ENCODE data around the gene NARF. TPM values are rescaled to one million over a fixed set of nuclear protein-coding genes. Genes with fewer than 3 reads are reported as not detected.

The NARF gene
- total RNA-seq, 1 donor from 2014 or later, result 62.6 TPM

- peak in 1 of 2 donors; percentile 79 for DNase-seq (ENCODE audit: extremely low spot score in 2 of 2)
- H3K4me3 ChIP-seq, result no peak overlapping the region
- TF ChIP-seq POLR2AphosphoS5 (IDR thresholded peaks at IDR 0.05; ENCODE audit: insufficient read depth in 1 of 2, low read depth in 1 of 2), result no peak
- no peak for TF ChIP-seq CTCF (IDR thresholded peaks at IDR 0.05)
- no peak for TF ChIP-seq POLR2A (IDR thresholded peaks at IDR 0.05)
- peaks cover 47% of the 10 kb centered on the region for H3K4me1 ChIP-seq
- H3K27me3 ChIP-seq, result no peaks in the 10 kb centered on the region
- H3K36me3 ChIP-seq, result peaks cover 0 to 2% of the 10 kb centered on the region in 2 donors
- no peaks in the 10 kb centered on the region for H3K9me3 ChIP-seq
- no peak overlapping the region for H3K27ac ChIP-seq
- intact Hi-C loops (cut with DNase I), result loop anchor here (2.0 to 10.0 kb wide), 3 partner anchors 52 to 138 kb away; partner anchors contain the start of genes HEXD, OGFOD3 and TEX19
Measured at GRCh38 chr17:82492643-82493225, 34.2 kb downstream of the NARF start.

GRCh38 chr17:82493226-82493781, 34.8 kb downstream of the NARF start:
- peak in 1 of 2 donors; percentile 80 for DNase-seq (ENCODE audit: extremely low spot score in 2 of 2)
- intact Hi-C loops (cut with DNase I), result loop anchor here (2.0 to 10.0 kb wide), 3 partner anchors 51 to 139 kb away; partner anchors contain the start of genes HEXD, OGFOD3 and TEX19
- TF ChIP-seq CTCF (IDR thresholded peaks at IDR 0.05), result no peak
- TF ChIP-seq POLR2AphosphoS5 (IDR thresholded peaks at IDR 0.05; ENCODE audit: insufficient read depth in 1 of 2, low read depth in 1 of 2), result no peak
- no peak for TF ChIP-seq POLR2A (IDR thresholded peaks at IDR 0.05)
- H3K9me3 ChIP-seq, result no peaks in the 10 kb centered on the region
- H3K4me3 ChIP-seq, result no peak overlapping the region
- H3K36me3 ChIP-seq, result no peaks in the 10 kb centered on the region
- no peak overlapping the region for H3K27ac ChIP-seq
- H3K4me1 ChIP-seq, result peaks cover 52% of the 10 kb centered on the region
- H3K27me3 ChIP-seq, result no peaks in the 10 kb centered on the region

GRCh38 chr17:82494236-82495055, 35.9 kb downstream of the NARF start:
- Histone ChIP-seq H3K4me1 (peaks cover 50% of the 10 kb centered on the region), H3K27me3 (no peaks in the 10 kb centered on the region), H3K27ac (peak overlapping the region; percentile 54), H3K36me3 (no peaks in the 10 kb centered on the region), H3K4me3 (no peak overlapping the region), H3K9me3 (no peaks in the 10 kb centered on the region)
- intact Hi-C loops (cut with DNase I), result loop anchor here (5.0 to 10.0 kb wide), 3 partner anchors 37 to 140 kb away; partner anchors contain the start of genes NARF and TEX19
- peak in 1 of 2 donors; percentile 93 for DNase-seq (ENCODE audit: extremely low spot score in 2 of 2)
- no peak for TF ChIP-seq POLR2A (IDR thresholded peaks at IDR 0.05)
- TF ChIP-seq POLR2AphosphoS5 (IDR thresholded peaks at IDR 0.05; ENCODE audit: insufficient read depth in 1 of 2, low read depth in 1 of 2), result peak; percentile 61 to 68
- peak; percentile 48 to 81 (median 80) for TF ChIP-seq CTCF (IDR thresholded peaks at IDR 0.05)

GRCh38 chr17:82495844-82496528, 37.4 kb downstream of the NARF start:
- Histone ChIP-seq H3K36me3 (no peaks in the 10 kb centered on the region), H3K27me3 (no peaks in the 10 kb centered on the region), H3K4me3 (no peak overlapping the region), H3K4me1 (peaks cover 47% of the 10 kb centered on the region), H3K27ac (peak overlapping the region; percentile 95), H3K9me3 (no peaks in the 10 kb centered on the region)
- TF ChIP-seq CTCF (IDR thresholded peaks at IDR 0.05), result no peak
- no peak for TF ChIP-seq POLR2AphosphoS5 (IDR thresholded peaks at IDR 0.05; ENCODE audit: insufficient read depth in 1 of 2, low read depth in 1 of 2)
- TF ChIP-seq POLR2A (IDR thresholded peaks at IDR 0.05), result no peak
- DNase-seq (ENCODE audit: extremely low spot score in 2 of 2), result peak in 1 of 2 donors; percentile 91
- intact Hi-C loops (cut with DNase I), result loop anchor here (5.0 to 10.0 kb wide), 3 partner anchors 39 to 141 kb away; partner anchors contain the start of genes NARF and TEX19
